Stimulated activated naive CD8-positive, alpha-beta T cell treated with anti-CD3 and anti-CD28 coated beads, Interleukin-15, Interleukin-2, amounts not matched to agents 100 U/mL and 50 U/mL, for 24 hours (primary cell): ENCODE data around the gene QKI.

Experiments
- ATAC-seq: fragments of 150-1000 bp; cut with Tn5 transposase; one replicate; pipeline ENCODE4 v1.10.0; 2021
- DNase-seq: peaks from one replicate; pipeline ENCODE4 v3.0.0; 2021

Gene QKI

GRCh38 chr6:163532526-163533078 is 118.1 kb downstream of the QKI start:
- DNase-seq: no peak
- ATAC-seq: no peak

- ATAC-seq (no peak), DNase-seq (no peak)
Measured at GRCh38 chr6:163533443-163533842, 118.9 kb downstream of the QKI start.

- DNase-seq (no peak), ATAC-seq (no peak)
Measured at GRCh38 chr6:163536770-163537169, 122.3 kb downstream of the QKI start.

GRCh38 chr6:163538331-163538730 is 123.8 kb downstream of the QKI start:
- ATAC-seq (no peak), DNase-seq (no peak)

GRCh38 chr6:163539101-163539762 is 124.7 kb downstream of the QKI start:
- no peak for ATAC-seq
- no peak for DNase-seq

- ATAC-seq: no peak
- DNase-seq: no peak
Measured at GRCh38 chr6:163543321-163543720, 128.8 kb downstream of the QKI start.

GRCh38 chr6:163545370-163545769 is 130.9 kb downstream of the QKI start:
- DNase-seq (no peak), ATAC-seq (no peak)

GRCh38 chr6:163547287-163547686 is 132.8 kb downstream of the QKI start:
- ATAC-seq (no peak), DNase-seq (no peak)

GRCh38 chr6:163548624-163549023 is 134.1 kb downstream of the QKI start:
- DNase-seq (no peak), ATAC-seq (no peak)

- DNase-seq: no peak
- no peak for ATAC-seq
Measured at GRCh38 chr6:163554032-163554431, 139.5 kb downstream of the QKI start.

- ATAC-seq (no peak), DNase-seq (peak; percentile 66)
Measured at GRCh38 chr6:163554663-163555062, 140.1 kb downstream of the QKI start.

- no peak for ATAC-seq
- no peak for DNase-seq
Measured at GRCh38 chr6:163559661-163560060, 145.1 kb downstream of the QKI start.

GRCh38 chr6:163563318-163563717 is 148.8 kb downstream of the QKI start:
- DNase-seq (no peak), ATAC-seq (no peak)

GRCh38 chr6:163564534-163564933 is 150.0 kb downstream of the QKI start:
- ATAC-seq (no peak), DNase-seq (no peak)

- no peak for ATAC-seq
- DNase-seq: no peak
Measured at GRCh38 chr6:163565140-163565539, 150.6 kb downstream of the QKI start.

- ATAC-seq: no peak
- DNase-seq: no peak
Measured at GRCh38 chr6:163566056-163566455, 151.5 kb downstream of the QKI start.

- DNase-seq (no peak), ATAC-seq (no peak)
Measured at GRCh38 chr6:163568275-163568674, 153.8 kb downstream of the QKI start.

GRCh38 chr6:163570579-163571231 is 156.2 kb downstream of the QKI start:
- no peak for DNase-seq
- ATAC-seq: no peak

GRCh38 chr6:163571730-163572129 is 157.2 kb downstream of the QKI start:
- ATAC-seq (no peak), DNase-seq (no peak)

- DNase-seq: no peak
- ATAC-seq: no peak
Measured at GRCh38 chr6:163572612-163573011, 158.1 kb downstream of the QKI start.

GRCh38 chr6:163573503-163574179 is 159.1 kb downstream of the QKI start:
- ATAC-seq (no peak), DNase-seq (no peak)

GRCh38 chr6:163576114-163576513 is 161.6 kb downstream of the QKI start:
- DNase-seq (no peak), ATAC-seq (no peak)

GRCh38 chr6:163577404-163577803 is 162.9 kb downstream of the QKI start:
- DNase-seq: no peak
- ATAC-seq: no peak
